Gastrocnemius medialis (tissue), 4 donors: ENCODE measurements around the gene RNF2.

Experiments used
- CTCF ChIP-seq, 5 experiments: fragments of 450-650 bp in 3 of 5; fragments of 200-600 bp in 2 of 5; sonication (generic) in 2 of 5; IDR thresholded peaks in 4 of 5; conservative IDR thresholded peaks in 1 of 5; 1 replicate in 4 of 5; 2 replicates in 1 of 5; pipeline ENCODE4 v1.5.1; 2016 to 2019; ENCODE audit warnings: antibody characterized with exemption in 5 of 5, mild to moderate bottlenecking in 3 of 5, moderate library complexity in 3 of 5
- POLR2A ChIP-seq, 2 donors: fragments of 450-650 bp; IDR thresholded peaks; one replicate each; pipeline ENCODE4 v1.6.1; 2017; ENCODE audit warnings: antibody characterized with exemption in 2 of 2, mild to moderate bottlenecking in 2 of 2, moderate library complexity in 2 of 2

GRCh38 chr1:185080422-185080821, 35.1 kb downstream of the RNF2 start:
- TF ChIP-seq CTCF (IDR thresholded peaks at IDR 0.05 in 4 of 5, conservative IDR thresholded peaks at IDR 0.05 in 1 of 5): no peak
- TF ChIP-seq POLR2A (IDR thresholded peaks at IDR 0.05): no peak
